Keratinocyte (primary cell): ENCODE results near the gene CD53. TPM values are rescaled to one million over a fixed set of nuclear protein-coding genes. Genes with fewer than 3 reads are reported as not detected.

ENCODE experiments used
- DNase-seq: peaks from one replicate; pipeline ENCODE4 v3.0.0-alpha.2; 2011; ENCODE audit warnings: low read depth, missing footprints, low spot score
- FAIRE-seq: peaks from 2 replicates; lab custom pipeline; 2011; peaks lifted over from hg19 to GRCh38; lab: Jason Lieb, UNC
- H2AFZ ChIP-seq: 2 replicates; pipeline ENCODE4 v1.6.0; 2012; ENCODE audit warnings: low read length, control low read depth, inconsistent platforms; ENCODE audit not compliant: control insufficient read depth
- H3K27ac ChIP-seq: 2 replicates; pipeline ENCODE4 v1.5.1; 2011; ENCODE audit warnings: low read length; ENCODE audit not compliant: control insufficient read depth, insufficient read depth
- H3K27me3 ChIP-seq: 3 replicates; pipeline ENCODE4 v1.6.0; 2011; ENCODE audit warnings: low read length; ENCODE audit not compliant: control insufficient read depth, insufficient read depth; ENCODE audit errors: extremely low read depth
- H3K36me3 ChIP-seq, 2 experiments: 2 replicates in 1 of 2; 3 replicates in 1 of 2; pipeline ENCODE4 v1.5.1; 2011; ENCODE audit warnings: low read length in 2 of 2, mild to moderate bottlenecking in 1 of 2; ENCODE audit not compliant: control insufficient read depth in 2 of 2, insufficient read depth in 2 of 2; ENCODE audit errors: extremely low read depth in 1 of 2
- H3K4me1 ChIP-seq: 3 replicates; pipeline ENCODE4 v1.5.1; 2011; ENCODE audit warnings: low read length; ENCODE audit not compliant: control insufficient read depth, insufficient read depth; ENCODE audit errors: extremely low read depth
- H3K4me2 ChIP-seq: 3 replicates; pipeline ENCODE4 v1.6.0; 2011; ENCODE audit warnings: low read depth, low read length; ENCODE audit not compliant: control insufficient read depth, insufficient read depth; ENCODE audit errors: extremely low read depth
- H3K4me3 ChIP-seq, 3 experiments: fragments of 200-600 bp in 1 of 3; sonication (generic) in 1 of 3; 2 replicates in 2 of 3; 3 replicates in 1 of 3; pipeline ENCODE4 v1.5.1; 2011 to 2016; ENCODE audit warnings: low read length in 3 of 3, mild to moderate bottlenecking in 3 of 3, control low read depth in 2 of 3, inconsistent platforms in 1 of 3, low read depth in 1 of 3, mixed read lengths in 1 of 3, mixed run types in 1 of 3, moderate library complexity in 1 of 3; ENCODE audit not compliant: control insufficient read depth in 2 of 3, insufficient read depth in 2 of 3; ENCODE audit errors: extremely low read depth in 1 of 3
- H3K79me2 ChIP-seq: 2 replicates; pipeline ENCODE4 v1.6.0; 2012; ENCODE audit warnings: low read length; ENCODE audit not compliant: control insufficient read depth, insufficient read depth
- H3K9ac ChIP-seq: 3 replicates; pipeline ENCODE4 v1.6.0; 2011; ENCODE audit warnings: low read length; ENCODE audit not compliant: control insufficient read depth, insufficient read depth; ENCODE audit errors: extremely low read depth
- H3K9me1 ChIP-seq: 3 replicates; pipeline ENCODE4 v1.6.0; 2011; ENCODE audit warnings: low read length; ENCODE audit not compliant: control insufficient read depth, insufficient read depth; ENCODE audit errors: extremely low read depth
- H3K9me3 ChIP-seq: 2 replicates; pipeline ENCODE4 v1.5.1; 2012; ENCODE audit warnings: low read depth, low read length; ENCODE audit not compliant: control insufficient read depth
- H4K20me1 ChIP-seq: 3 replicates; pipeline ENCODE4 v1.6.0; 2011; ENCODE audit warnings: low read length; ENCODE audit not compliant: control insufficient read depth, insufficient read depth; ENCODE audit errors: extremely low read depth
- EZH2 ChIP-seq: IDR thresholded peaks from one replicate; pipeline ENCODE4 v1.6.1; 2012; ENCODE audit warnings: inconsistent platforms, mild to moderate bottlenecking, low read length, moderate library complexity
- dilution Hi-C: fragments of 300-500 bp; cut with MboI; formaldehyde crosslinking; loops from one replicate; pipeline ENCODE4 v1.7.0; 2020; ENCODE audit warnings: low sequenced_read_pairs; ENCODE audit not compliant: extremely low pct_ligation_motif_present
- polyA plus RNA-seq, 5 experiments: library from polyadenylated mRNA; depleted of rRNA in 3 of 5; stranded (reverse) in 3 of 5; stranded (forward) in 1 of 5; unstranded in 1 of 5; fragments of >200 nt; gene quantifications; 1 replicate in 1 of 5; 2 replicates in 3 of 5; 3 replicates in 1 of 5; pipeline versions ENCODE4 v1.2.1 to v1.2.3, GENCODE V29; 2011 to 2012; ENCODE audit warnings: missing spikeins in 2 of 5, low read depth in 1 of 5, low replicate concordance in 1 of 5
- TF ChIP-seq, protein P1 (sequence below), 3 experiments: IDR thresholded peaks in 1 of 3; conservative IDR thresholded peaks in 1 of 3; optimal IDR thresholded peaks in 1 of 3; 2 replicates in 2 of 3; 3 replicates in 1 of 3; pipeline versions ENCODE3 to v1.5.1; 2011; ENCODE audit warnings: low read length in 3 of 3, mild to moderate bottlenecking in 3 of 3, moderate library complexity in 2 of 3, control low read depth in 1 of 3, inconsistent platforms in 1 of 3; ENCODE audit not compliant: insufficient read depth in 2 of 3; ENCODE audit errors: extremely low read depth in 1 of 3

CD53 gene
- polyA plus RNA-seq, 1 donor (not counting 4 experiments of a cell fraction or from before 2014, with no cell fraction given): 0.09 TPM

DNA sequence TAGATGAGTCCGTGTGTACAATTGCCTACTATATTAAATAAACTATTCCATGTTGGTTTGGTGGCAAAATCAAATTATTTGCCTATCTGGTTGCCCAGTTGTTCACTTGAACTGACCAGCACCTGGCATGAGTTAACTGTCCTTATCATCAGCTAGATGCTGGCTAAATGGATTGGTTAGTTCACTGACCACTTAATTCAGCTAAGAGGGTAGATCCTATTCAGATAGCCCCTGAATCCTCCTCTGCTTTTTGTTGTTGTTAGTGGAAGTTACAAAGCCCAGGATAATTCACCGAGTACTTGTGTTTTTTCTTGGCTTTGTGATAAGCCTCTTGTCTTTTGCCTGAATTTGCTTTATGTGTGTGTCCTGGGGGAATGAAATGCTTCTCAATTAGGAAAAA lies 22.8 kb upstream of the CD53 start:
- dilution Hi-C loops: no loop called here
- Histone ChIP-seq H3K36me3 (no peaks in the 10 kb centered on the region), H3K9me1 (no peaks in the 10 kb centered on the region), H2AFZ (no peak overlapping the region), H3K4me1 (no peaks in the 10 kb centered on the region), H3K9me3 (no peaks in the 10 kb centered on the region), H3K9ac (no peak overlapping the region), H3K27ac (no peak overlapping the region), H3K4me2 (no peak overlapping the region), H3K4me3 (no peak overlapping the region), H3K27me3 (no peaks in the 10 kb centered on the region), H3K79me2 (no peaks in the 10 kb centered on the region), H4K20me1 (no peaks in the 10 kb centered on the region)
- TF ChIP-seq EZH2: no peak
- TF ChIP-seq, protein P1, sequence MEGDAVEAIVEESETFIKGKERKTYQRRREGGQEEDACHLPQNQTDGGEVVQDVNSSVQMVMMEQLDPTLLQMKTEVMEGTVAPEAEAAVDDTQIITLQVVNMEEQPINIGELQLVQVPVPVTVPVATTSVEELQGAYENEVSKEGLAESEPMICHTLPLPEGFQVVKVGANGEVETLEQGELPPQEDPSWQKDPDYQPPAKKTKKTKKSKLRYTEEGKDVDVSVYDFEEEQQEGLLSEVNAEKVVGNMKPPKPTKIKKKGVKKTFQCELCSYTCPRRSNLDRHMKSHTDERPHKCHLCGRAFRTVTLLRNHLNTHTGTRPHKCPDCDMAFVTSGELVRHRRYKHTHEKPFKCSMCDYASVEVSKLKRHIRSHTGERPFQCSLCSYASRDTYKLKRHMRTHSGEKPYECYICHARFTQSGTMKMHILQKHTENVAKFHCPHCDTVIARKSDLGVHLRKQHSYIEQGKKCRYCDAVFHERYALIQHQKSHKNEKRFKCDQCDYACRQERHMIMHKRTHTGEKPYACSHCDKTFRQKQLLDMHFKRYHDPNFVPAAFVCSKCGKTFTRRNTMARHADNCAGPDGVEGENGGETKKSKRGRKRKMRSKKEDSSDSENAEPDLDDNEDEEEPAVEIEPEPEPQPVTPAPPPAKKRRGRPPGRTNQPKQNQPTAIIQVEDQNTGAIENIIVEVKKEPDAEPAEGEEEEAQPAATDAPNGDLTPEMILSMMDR (optimal IDR thresholded peaks at IDR 0.05 in 1 of 3, IDR thresholded peaks at IDR 0.05 in 1 of 3, conservative IDR thresholded peaks at IDR 0.05 in 1 of 3; ENCODE audit: extremely low read depth in 1 of 3, insufficient read depth in 2 of 3, low read length in 3 of 3): no peak
- FAIRE-seq: no peak
- DNase-seq: no peak

DNA sequence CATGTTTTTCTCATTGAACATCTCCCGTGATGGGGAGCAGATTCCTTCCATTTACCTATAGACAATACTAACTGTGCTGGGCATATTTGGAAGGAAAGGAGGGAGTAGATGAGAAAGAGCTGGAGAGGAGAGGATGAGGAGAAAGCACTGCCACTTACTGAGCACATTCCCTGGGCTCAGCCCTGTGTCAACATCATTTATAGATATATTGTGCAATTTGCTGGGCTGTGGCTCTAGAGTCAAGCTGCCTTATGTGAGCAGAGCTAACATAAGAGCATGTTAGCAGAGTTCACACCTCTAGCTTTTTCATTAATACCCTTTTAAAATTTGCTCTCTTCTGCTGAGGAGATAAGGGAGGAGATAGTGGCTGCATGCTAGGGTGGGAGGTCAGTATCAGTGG lies 22.3 kb upstream of the CD53 start:
- H3K27me3 ChIP-seq: no peaks in the 10 kb centered on the region
- FAIRE-seq: no peak
- H3K79me2 ChIP-seq: no peaks in the 10 kb centered on the region

More for the DNA sequence above, 22.3 kb upstream of the CD53 start:
- TF ChIP-seq, protein P1 (optimal IDR thresholded peaks at IDR 0.05 in 1 of 3, IDR thresholded peaks at IDR 0.05 in 1 of 3, conservative IDR thresholded peaks at IDR 0.05 in 1 of 3; ENCODE audit: extremely low read depth in 1 of 3, insufficient read depth in 2 of 3, low read length in 3 of 3): no peak
- no peak for TF ChIP-seq EZH2
- Histone ChIP-seq H3K9me3 (no peaks in the 10 kb centered on the region), H2AFZ (no peak overlapping the region), H3K4me3 (no peak overlapping the region), H3K4me1 (no peaks in the 10 kb centered on the region), H3K4me2 (no peak overlapping the region), H3K9me1 (no peaks in the 10 kb centered on the region), H3K9ac (no peak overlapping the region), H3K36me3 (no peaks in the 10 kb centered on the region), H3K27ac (no peak overlapping the region), H4K20me1 (no peaks in the 10 kb centered on the region)
- DNase-seq: no peak
- dilution Hi-C loops: no loop called here
